Ascending aorta (tissue), 2 donors: ENCODE results near the gene SCGB3A1. TPM values are rescaled to one million over a fixed set of nuclear protein-coding genes. Genes with fewer than 3 reads are reported as not detected.

Experiments used
- DNase-seq, 2 donors: peaks; one replicate each; pipeline ENCODE4 v3.0.0-alpha.2; 2019; ENCODE audit warnings: low spot score in 2 of 2
- H3K27ac ChIP-seq, 2 donors: fragments of 200-600 bp; sonication (generic); one replicate each; pipeline ENCODE4 v1.5.1; 2016 to 2017; ENCODE audit warnings: mild to moderate bottlenecking in 1 of 2
- H3K27me3 ChIP-seq: fragments of 200-600 bp; sonication (generic); one replicate; pipeline ENCODE4 v1.5.1; 2017
- H3K36me3 ChIP-seq, 2 donors: fragments of 200-600 bp; sonication (generic); one replicate each; pipeline ENCODE4 v1.5.1; 2016
- H3K4me1 ChIP-seq, 2 donors: fragments of 200-600 bp; sonication (generic); one replicate each; pipeline ENCODE4 v1.5.1; 2016 to 2017; ENCODE audit warnings: mild to moderate bottlenecking in 1 of 2
- H3K4me3 ChIP-seq, 2 donors: fragments of 200-600 bp; sonication (generic); one replicate each; pipeline ENCODE4 v1.5.1; 2016 to 2017; ENCODE audit warnings: mild to moderate bottlenecking in 1 of 2
- H3K9me3 ChIP-seq, 2 donors: fragments of 200-600 bp; sonication (generic); one replicate each; pipeline ENCODE4 v1.5.1; 2016
- CTCF ChIP-seq, 3 experiments: fragments of 200-600 bp in 2 of 3; fragments of 450-650 bp in 1 of 3; sonication (generic) in 2 of 3; IDR thresholded peaks; one replicate each; pipeline ENCODE4 v1.5.1; 2016 to 2019; ENCODE audit warnings: antibody characterized with exemption in 3 of 3, mild to moderate bottlenecking in 1 of 3, moderate library complexity in 1 of 3
- intact Hi-C: fragments of 100-400 bp; cut with DNase I; formaldehyde crosslinking; loops from one replicate; pipeline ENCODE4 v1.15.1; 2023
- total RNA-seq: library from RNA; depleted of rRNA; stranded (reverse); fragments of >200 nt; gene quantifications from one replicate; pipeline ENCODE4 v1.1.0, GENCODE V29; 2016

The SCGB3A1 gene
- total RNA-seq, 1 donor from 2014 or later: not detected

DNA sequence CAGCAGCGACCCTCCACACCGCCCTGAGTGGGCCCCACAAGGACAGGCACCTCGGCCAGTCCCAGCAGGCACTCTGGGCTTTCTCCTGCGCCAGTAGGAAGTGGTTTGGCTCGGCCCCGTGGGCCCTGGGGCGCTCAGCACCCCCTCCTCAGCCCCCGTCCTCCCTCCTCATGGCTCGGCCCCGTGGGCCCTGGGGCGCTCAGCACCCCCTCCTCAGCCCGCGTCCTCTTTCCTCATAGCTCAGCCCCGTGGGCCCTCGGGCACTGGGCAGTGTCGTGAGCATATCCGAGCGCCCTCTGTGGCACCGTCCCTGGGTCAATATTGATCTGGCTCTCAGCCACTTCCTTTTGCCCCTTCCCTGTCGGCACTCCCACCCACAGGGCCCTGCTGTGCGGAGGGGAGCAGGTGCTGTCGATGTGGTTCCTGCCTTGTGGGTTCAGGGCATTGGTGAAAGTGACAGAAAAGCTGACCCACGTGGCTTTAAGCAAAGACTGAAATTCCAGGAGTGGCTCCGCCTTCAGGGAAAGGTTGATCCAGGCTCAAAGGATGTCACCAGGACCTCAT lies 5.5 kb upstream of the SCGB3A1 start:
- no peaks in the 10 kb centered on the region for H3K36me3 ChIP-seq
- no peak overlapping the region for H3K4me3 ChIP-seq
- intact Hi-C loops: no loop called here
- no peak overlapping the region for H3K27ac ChIP-seq
- no peaks in the 10 kb centered on the region for H3K4me1 ChIP-seq
- no peak for DNase-seq
- TF ChIP-seq CTCF (IDR thresholded peaks at IDR 0.05): no peak
- no peaks in the 10 kb centered on the region for H3K9me3 ChIP-seq
- H3K27me3 ChIP-seq: no peaks in the 10 kb centered on the region

DNA sequence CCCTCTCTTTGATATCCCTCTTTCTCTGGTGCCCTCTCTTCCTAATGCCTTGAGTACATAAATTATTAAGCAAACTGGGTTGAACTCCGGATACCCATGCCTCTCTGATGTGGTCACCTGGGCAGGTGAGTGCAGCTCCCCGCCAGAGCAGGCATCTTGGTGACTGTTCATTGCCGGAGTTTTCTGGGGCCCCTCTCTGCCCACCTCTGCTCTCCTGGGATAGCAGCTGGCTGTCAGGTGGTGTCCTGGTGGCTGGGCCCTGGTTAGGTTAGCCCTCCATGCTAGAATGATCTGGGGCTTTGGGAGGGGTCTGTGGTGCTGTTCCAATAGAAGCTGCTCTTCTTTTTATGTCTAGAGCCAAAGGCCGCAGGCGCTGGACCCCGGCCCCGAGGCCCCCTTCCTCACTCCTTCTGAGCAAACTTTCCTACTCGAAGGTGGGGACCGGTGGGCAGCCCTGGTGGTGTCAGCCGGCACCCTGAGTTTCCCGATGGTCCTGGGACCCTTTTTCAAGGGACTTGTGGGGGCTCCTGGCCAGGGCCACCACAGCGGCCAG lies 4.9 kb upstream of the SCGB3A1 start:
- Histone ChIP-seq H3K36me3 (no peaks in the 10 kb centered on the region), H3K27me3 (no peaks in the 10 kb centered on the region), H3K27ac (no peak overlapping the region), H3K9me3 (no peaks in the 10 kb centered on the region), H3K4me1 (no peaks in the 10 kb centered on the region), H3K4me3 (no peak overlapping the region)
- no peak for TF ChIP-seq CTCF (IDR thresholded peaks at IDR 0.05)
- DNase-seq: no peak
- intact Hi-C loops: no loop called here

DNA sequence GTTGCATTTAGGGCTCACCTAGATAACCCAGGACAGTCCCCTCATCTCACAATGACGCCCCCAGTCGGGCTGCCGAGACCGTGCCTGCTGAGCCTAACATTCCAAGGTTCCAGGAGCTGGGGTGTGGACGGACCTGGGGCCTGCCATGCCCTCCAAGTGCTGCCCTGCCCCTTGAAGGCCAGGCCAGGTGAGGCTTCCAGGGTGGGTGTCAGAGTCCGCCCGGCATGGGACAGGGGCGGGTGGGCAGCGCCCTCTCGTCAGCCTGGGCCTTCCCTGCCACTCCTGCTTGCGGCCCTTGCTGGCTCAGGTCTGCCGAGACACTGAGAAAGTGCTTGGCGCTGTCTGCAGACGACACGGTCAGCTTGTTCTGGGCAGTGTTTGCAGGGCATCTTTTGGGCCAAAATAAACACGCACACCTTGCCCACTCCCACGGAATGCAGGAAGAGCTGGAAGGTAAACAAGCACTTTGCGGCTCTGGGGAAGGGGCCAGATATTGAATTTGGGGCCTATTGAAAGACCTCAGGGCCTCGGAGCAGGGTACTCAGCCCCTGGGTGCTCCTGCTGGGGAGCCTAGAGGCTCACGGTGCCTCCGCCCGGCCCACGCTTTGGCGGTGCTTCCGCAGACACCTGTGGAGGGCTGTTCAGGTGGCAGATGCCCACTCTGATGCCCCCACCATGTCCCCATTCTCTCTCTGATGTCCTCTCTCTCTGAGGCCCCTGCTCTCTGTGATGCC lies 4.2 kb upstream of the SCGB3A1 start:
- no peaks in the 10 kb centered on the region for H3K4me1 ChIP-seq
- TF ChIP-seq CTCF (IDR thresholded peaks at IDR 0.05): no peak
- no peak overlapping the region for H3K4me3 ChIP-seq
- H3K27ac ChIP-seq: no peak overlapping the region
- no peaks in the 10 kb centered on the region for H3K36me3 ChIP-seq
- DNase-seq: no peak
- H3K27me3 ChIP-seq: no peaks in the 10 kb centered on the region
- H3K9me3 ChIP-seq: no peaks in the 10 kb centered on the region
- intact Hi-C loops: no loop called here

- Histone ChIP-seq H3K4me3 (no peak overlapping the region), H3K4me1 (no peaks in the 10 kb centered on the region), H3K36me3 (no peaks in the 10 kb centered on the region), H3K27me3 (no peaks in the 10 kb centered on the region), H3K27ac (no peak overlapping the region), H3K9me3 (no peaks in the 10 kb centered on the region)
- no peak for TF ChIP-seq CTCF (IDR thresholded peaks at IDR 0.05)
- no peak for DNase-seq
- intact Hi-C loops: no loop called here
These were observed 3.7 kb upstream of the SCGB3A1 start for GRCh38 chr5:180595046-180595379.

DNA sequence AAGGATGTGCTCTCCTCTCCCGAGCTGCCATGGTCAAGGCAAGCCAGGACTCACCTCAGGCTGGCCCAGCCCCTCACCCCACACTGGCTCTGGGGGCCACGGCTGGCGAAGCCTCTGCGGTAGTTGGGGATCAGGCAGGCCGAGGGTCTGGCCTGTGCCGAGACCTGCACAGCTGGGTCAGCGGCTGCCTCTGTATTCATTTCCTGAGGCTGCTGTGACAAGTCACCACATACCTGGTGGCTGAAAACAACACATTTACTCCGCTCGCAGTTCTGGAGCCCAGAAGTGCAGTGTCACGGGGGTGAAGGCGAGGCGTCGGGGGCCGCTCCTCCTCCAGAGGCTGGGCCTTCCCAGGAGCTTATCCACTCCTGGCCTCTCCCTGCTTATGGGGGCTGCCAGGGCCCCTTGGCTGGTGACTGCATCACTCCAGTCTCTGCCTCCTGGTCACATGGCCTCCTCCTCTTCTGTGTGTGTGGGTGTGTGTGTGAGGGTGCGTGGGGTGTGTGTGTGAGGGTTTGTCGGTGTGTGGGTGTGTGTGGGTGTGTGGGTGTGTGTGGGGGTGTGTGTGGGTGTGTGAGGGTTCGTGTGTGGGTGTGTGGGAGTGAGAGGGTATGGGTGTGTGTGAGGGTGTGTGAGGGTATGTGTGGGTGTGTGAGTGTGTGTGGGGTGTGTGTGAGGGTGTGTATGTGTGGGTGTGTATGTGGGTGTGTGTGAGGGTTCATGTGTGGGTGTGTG lies 3.2 kb upstream of the SCGB3A1 start:
- intact Hi-C loops: no loop called here
- Histone ChIP-seq H3K4me3 (no peak overlapping the region), H3K9me3 (no peaks in the 10 kb centered on the region), H3K36me3 (no peaks in the 10 kb centered on the region), H3K4me1 (no peaks in the 10 kb centered on the region), H3K27ac (no peak overlapping the region), H3K27me3 (no peaks in the 10 kb centered on the region)
- TF ChIP-seq CTCF (IDR thresholded peaks at IDR 0.05): no peak
- no peak for DNase-seq
